ENCODE measurements around the gene TMEM94. TPM values are rescaled to one million over a fixed set of nuclear protein-coding genes. Genes with fewer than 3 reads are reported as not detected.
A peak's percentile ranks its signal among the peaks of the same experiment; 100 is the strongest.

TMEM94 gene
- total and polyA plus RNA-seq, 2 of the 13 experiments (the other 11 are each of a cell fraction or from before 2014, with no cell fraction given), result 32.6 to 134 TPM

DNA sequence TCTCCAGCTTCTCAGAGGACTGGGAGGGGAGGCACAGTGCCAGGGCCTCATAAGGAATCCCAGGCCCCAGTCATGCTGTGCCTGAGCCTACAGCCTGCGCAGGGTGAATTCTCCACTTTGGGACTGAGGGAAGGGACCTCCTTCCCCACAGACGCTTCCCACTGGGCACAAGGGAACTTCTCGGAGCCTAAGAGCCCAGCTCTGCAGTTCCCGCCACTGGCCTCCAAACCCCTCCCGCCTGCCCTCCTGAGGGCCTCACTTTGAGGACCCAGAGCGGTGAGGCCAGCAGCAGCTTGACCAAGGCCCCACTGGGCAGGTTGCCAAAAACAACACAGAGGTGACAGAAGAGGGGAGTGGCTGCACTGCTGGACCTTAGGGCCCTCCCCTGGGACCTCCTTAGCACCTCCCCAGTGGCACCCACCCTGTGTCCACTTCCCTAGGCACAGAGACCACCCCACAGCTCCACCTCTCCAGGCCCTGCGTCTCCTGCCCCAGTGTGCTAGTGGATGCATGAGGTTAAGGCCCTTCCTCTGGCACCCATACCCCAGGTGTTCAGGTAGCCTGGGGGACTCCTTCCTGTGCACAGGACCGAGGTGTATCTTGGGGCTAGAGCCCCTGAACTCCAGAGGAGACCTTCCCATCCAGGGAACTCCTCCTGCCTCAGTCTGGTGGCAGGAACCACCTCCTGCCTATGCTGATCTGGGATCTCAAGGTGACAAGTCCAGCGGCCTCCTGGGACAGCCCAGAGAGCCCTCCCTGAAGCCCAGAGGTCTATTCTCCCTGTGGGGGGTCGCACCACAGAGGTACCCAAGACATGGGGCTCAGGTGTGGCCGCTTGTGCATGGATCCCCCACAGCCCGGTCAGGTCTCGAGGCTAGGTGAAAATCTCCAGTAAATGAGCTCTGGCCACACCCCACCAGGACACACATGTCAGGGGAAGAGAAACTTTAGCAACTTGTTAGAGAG lies 55.5 kb downstream of the TMEM94 start (continued):
- 0 out of 2 replicates have a peak, but pooled peaks have one; percentile 57 for TF ChIP-seq ZNF704 (CRISPR knock-in tag; IDR thresholded peaks at IDR 0.05; ENCODE audit: borderline replicate concordance)
- TF ChIP-seq ZNF124 (CRISPR knock-in tag; IDR thresholded peaks at IDR 0.05), result peak; percentile 89; the same call in 1 of the 2 replicates
- peak; percentile 100 for TF ChIP-seq RXRB (CRISPR knock-in tag; IDR thresholded peaks at IDR 0.05; ENCODE audit: borderline replicate concordance)
- no peak for TF ChIP-seq CCAR2 (optimal IDR thresholded peaks at IDR 0.05; ENCODE audit: low read depth, low read length)
- TF ChIP-seq NONO (IDR thresholded peaks at IDR 0.05), result no peak
- peak; percentile 89 for TF ChIP-seq NONO (CRISPR knock-in tag; conservative IDR thresholded peaks at IDR 0.05)
- no peak for TF ChIP-seq NAIF1 (CRISPR knock-in tag; IDR thresholded peaks at IDR 0.05; ENCODE audit: borderline replicate concordance)
- TF ChIP-seq, protein P1, sequence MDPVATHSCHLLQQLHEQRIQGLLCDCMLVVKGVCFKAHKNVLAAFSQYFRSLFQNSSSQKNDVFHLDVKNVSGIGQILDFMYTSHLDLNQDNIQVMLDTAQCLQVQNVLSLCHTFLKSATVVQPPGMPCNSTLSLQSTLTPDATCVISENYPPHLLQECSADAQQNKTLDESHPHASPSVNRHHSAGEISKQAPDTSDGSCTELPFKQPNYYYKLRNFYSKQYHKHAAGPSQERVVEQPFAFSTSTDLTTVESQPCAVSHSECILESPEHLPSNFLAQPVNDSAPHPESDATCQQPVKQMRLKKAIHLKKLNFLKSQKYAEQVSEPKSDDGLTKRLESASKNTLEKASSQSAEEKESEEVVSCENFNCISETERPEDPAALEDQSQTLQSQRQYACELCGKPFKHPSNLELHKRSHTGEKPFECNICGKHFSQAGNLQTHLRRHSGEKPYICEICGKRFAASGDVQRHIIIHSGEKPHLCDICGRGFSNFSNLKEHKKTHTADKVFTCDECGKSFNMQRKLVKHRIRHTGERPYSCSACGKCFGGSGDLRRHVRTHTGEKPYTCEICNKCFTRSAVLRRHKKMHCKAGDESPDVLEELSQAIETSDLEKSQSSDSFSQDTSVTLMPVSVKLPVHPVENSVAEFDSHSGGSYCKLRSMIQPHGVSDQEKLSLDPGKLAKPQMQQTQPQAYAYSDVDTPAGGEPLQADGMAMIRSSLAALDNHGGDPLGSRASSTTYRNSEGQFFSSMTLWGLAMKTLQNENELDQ (CRISPR knock-in tag; IDR thresholded peaks at IDR 0.05; ENCODE audit: borderline replicate concordance), result no peak
- TF ChIP-seq ZC3H4 (CRISPR knock-in tag; IDR thresholded peaks at IDR 0.05; ENCODE audit: borderline replicate concordance), result no peak
- TF ChIP-seq, protein P2, sequence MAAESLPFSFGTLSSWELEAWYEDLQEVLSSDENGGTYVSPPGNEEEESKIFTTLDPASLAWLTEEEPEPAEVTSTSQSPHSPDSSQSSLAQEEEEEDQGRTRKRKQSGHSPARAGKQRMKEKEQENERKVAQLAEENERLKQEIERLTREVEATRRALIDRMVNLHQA (CRISPR knock-in tag; IDR thresholded peaks at IDR 0.05), result no peak
- TF ChIP-seq, protein P3, sequence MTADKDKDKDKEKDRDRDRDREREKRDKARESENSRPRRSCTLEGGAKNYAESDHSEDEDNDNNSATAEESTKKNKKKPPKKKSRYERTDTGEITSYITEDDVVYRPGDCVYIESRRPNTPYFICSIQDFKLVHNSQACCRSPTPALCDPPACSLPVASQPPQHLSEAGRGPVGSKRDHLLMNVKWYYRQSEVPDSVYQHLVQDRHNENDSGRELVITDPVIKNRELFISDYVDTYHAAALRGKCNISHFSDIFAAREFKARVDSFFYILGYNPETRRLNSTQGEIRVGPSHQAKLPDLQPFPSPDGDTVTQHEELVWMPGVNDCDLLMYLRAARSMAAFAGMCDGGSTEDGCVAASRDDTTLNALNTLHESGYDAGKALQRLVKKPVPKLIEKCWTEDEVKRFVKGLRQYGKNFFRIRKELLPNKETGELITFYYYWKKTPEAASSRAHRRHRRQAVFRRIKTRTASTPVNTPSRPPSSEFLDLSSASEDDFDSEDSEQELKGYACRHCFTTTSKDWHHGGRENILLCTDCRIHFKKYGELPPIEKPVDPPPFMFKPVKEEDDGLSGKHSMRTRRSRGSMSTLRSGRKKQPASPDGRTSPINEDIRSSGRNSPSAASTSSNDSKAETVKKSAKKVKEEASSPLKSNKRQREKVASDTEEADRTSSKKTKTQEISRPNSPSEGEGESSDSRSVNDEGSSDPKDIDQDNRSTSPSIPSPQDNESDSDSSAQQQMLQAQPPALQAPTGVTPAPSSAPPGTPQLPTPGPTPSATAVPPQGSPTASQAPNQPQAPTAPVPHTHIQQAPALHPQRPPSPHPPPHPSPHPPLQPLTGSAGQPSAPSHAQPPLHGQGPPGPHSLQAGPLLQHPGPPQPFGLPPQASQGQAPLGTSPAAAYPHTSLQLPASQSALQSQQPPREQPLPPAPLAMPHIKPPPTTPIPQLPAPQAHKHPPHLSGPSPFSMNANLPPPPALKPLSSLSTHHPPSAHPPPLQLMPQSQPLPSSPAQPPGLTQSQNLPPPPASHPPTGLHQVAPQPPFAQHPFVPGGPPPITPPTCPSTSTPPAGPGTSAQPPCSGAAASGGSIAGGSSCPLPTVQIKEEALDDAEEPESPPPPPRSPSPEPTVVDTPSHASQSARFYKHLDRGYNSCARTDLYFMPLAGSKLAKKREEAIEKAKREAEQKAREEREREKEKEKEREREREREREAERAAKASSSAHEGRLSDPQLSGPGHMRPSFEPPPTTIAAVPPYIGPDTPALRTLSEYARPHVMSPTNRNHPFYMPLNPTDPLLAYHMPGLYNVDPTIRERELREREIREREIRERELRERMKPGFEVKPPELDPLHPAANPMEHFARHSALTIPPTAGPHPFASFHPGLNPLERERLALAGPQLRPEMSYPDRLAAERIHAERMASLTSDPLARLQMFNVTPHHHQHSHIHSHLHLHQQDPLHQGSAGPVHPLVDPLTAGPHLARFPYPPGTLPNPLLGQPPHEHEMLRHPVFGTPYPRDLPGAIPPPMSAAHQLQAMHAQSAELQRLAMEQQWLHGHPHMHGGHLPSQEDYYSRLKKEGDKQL (CRISPR knock-in tag; IDR thresholded peaks at IDR 0.05; ENCODE audit: low read depth), result peak; percentile 78
- 0 out of 2 replicates have a peak, but pooled peaks have one; percentile 79 for TF ChIP-seq ZNF256 (CRISPR knock-in tag; conservative IDR thresholded peaks at IDR 0.05)
- peak; percentile 97 for TF ChIP-seq GATAD2A (CRISPR knock-in tag; IDR thresholded peaks at IDR 0.05)
- TF ChIP-seq NR3C1 (CRISPR knock-in tag; IDR thresholded peaks at IDR 0.05), result no peak
- peak; percentile 78; the same call in 1 of the 2 replicates for TF ChIP-seq FOXK1 (CRISPR knock-in tag; IDR thresholded peaks at IDR 0.05; ENCODE audit: borderline replicate concordance, low read depth)

All from HepG2 (cell line).